Uterus (tissue), 2 donors: ENCODE data around the gene POU3F3.

Source experiments
- POLR2A ChIP-seq, 2 donors: fragments of 450-650 bp; IDR thresholded peaks; one replicate each; pipeline ENCODE4 v1.6.1; 2016; ENCODE audit warnings: antibody characterized with exemption in 2 of 2, mild to moderate bottlenecking in 1 of 2, moderate library complexity in 1 of 2
- TF ChIP-seq, protein P1 (sequence below), 4 experiments: fragments of 200-600 bp in 2 of 4; fragments of 450-650 bp in 2 of 4; sonication (generic) in 2 of 4; IDR thresholded peaks; one replicate each; pipeline ENCODE4 v1.5.1; 2016 to 2019; ENCODE audit warnings: antibody characterized with exemption in 4 of 4, mild to moderate bottlenecking in 2 of 4, moderate library complexity in 1 of 4

- TF ChIP-seq, protein P1, sequence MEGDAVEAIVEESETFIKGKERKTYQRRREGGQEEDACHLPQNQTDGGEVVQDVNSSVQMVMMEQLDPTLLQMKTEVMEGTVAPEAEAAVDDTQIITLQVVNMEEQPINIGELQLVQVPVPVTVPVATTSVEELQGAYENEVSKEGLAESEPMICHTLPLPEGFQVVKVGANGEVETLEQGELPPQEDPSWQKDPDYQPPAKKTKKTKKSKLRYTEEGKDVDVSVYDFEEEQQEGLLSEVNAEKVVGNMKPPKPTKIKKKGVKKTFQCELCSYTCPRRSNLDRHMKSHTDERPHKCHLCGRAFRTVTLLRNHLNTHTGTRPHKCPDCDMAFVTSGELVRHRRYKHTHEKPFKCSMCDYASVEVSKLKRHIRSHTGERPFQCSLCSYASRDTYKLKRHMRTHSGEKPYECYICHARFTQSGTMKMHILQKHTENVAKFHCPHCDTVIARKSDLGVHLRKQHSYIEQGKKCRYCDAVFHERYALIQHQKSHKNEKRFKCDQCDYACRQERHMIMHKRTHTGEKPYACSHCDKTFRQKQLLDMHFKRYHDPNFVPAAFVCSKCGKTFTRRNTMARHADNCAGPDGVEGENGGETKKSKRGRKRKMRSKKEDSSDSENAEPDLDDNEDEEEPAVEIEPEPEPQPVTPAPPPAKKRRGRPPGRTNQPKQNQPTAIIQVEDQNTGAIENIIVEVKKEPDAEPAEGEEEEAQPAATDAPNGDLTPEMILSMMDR (IDR thresholded peaks at IDR 0.05): no peak
- no peak for TF ChIP-seq POLR2A (IDR thresholded peaks at IDR 0.05)
Observed at GRCh38 chr2:104883357-104883756, 29.4 kb downstream of the POU3F3 start.
